ENCODE results near the gene CHST8. TPM values are rescaled to one million over a fixed set of nuclear protein-coding genes. Genes with fewer than 3 reads are reported as not detected.

Gene CHST8
- total and polyA plus RNA-seq, 2 of the 13 experiments (the other 11 are each of a cell fraction or from before 2014, with no cell fraction given) = not detected

DNA sequence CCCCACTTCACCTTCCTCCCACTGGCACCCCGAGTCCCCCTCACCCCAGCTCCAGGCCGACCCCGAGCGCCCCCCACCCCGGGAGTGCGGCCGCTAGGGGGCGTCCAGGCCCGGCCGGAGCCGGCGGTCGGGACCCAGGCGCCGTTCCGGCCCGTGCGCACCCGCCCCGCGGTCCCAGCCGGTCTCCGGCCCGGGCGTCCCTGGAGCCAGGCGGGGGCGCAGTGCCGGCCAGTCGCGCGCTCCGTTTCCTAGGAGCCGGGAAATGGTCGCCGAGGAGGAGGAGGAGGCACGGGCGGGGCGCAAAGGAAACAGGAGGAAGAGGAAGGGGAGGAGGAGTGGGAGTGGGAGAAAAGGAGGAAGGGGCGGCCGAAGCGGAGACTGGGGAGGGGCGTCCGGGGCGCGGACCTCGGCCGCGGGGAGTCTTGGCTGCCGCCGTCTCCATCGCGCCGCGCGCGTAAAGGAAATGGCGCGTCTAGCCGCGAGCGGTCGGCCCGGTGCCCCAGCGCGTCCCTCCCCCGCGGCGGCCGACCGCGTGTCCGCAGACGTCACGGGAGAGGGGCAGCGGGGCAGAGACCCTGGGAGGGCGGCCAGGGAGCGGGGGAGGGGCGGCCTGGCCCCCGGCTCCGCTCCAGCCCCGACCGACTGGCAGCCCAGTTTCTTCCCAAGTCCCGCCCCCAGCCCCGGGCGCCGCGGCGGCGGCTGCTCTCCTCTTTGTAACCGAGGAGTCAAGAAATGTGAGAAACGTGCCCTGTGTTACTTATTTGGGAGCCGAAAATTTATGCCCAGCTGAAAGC is 173.8 kb downstream of the CHST8 start (continued):
- TF ChIP-seq MTERF4 (CRISPR knock-in tag; IDR thresholded peaks at IDR 0.05) (peak; percentile 53; the same call in 1 of the 2 replicates), ZMYM4 (CRISPR knock-in tag; IDR thresholded peaks at IDR 0.05) (peak; percentile 56), HNF4A (CRISPR knock-in tag; IDR thresholded peaks at IDR 0.05) (no peak), ZFP36L1 (CRISPR knock-in tag; IDR thresholded peaks at IDR 0.05) (no peak), SNAI1 (CRISPR knock-in tag; IDR thresholded peaks at IDR 0.05; ENCODE audit: borderline replicate concordance) (no peak), RAD21 (CRISPR knock-in tag; IDR thresholded peaks at IDR 0.05) (peak; percentile 84), HDAC2 (CRISPR knock-in tag; IDR thresholded peaks at IDR 0.05) (0 out of 2 replicates have a peak, but pooled peaks have one; percentile 5), MAZ (IDR thresholded peaks at IDR 0.05; ENCODE audit: borderline replicate concordance, low read depth, low read length) (peak; percentile 69), MAZ (CRISPR knock-in tag; IDR thresholded peaks at IDR 0.05; ENCODE audit: low read depth) (peak; percentile 91; the same call in 1 of the 2 replicates), HES4 (CRISPR knock-in tag; IDR thresholded peaks at IDR 0.05; ENCODE audit: borderline replicate concordance) (0 out of 2 replicates have a peak, but pooled peaks have one; percentile 61), EZH2 (conservative IDR thresholded peaks at IDR 0.05; ENCODE audit: low read depth, low read length) (no peak), ZNF710 (CRISPR knock-in tag; IDR thresholded peaks at IDR 0.05; ENCODE audit: borderline replicate concordance) (no peak), PCBP1 (IDR thresholded peaks at IDR 0.05; ENCODE audit: borderline replicate concordance, low read depth, low read length) (no peak), ZNF225 (CRISPR knock-in tag; IDR thresholded peaks at IDR 0.05) (no peak), ZNF530 (CRISPR knock-in tag; IDR thresholded peaks at IDR 0.05; ENCODE audit: low read depth) (no peak), FOSL2 (CRISPR knock-in tag; IDR thresholded peaks at IDR 0.05) (peak; percentile 4; the same call in 1 of the 2 replicates), MXD4 (CRISPR knock-in tag; IDR thresholded peaks at IDR 0.05) (no peak; the same call in 1 of the 2 replicates), ERF (CRISPR knock-in tag; IDR thresholded peaks at IDR 0.05) (0 out of 2 replicates have a peak, but pooled peaks have one; percentile 22)
- TF ChIP-seq, protein P1, sequence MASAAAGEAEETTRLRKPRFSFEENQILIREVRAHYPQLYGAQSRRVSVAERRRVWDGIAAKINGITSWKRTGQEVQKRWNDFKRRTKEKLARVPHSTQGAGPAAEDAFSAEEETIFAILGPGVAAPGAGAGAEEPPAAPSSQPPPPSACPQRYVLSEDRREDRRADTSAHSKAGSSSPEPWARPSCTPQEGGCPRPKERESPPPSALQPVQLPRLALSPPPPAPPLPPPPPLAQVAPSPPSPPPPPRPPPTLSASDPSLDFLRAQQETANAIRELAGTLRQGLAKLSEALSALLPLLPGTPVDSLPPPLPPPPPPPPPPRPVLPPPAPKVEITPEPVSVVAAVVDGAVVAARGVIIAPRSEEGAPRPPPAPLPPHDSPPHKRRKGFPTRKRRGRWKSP (CRISPR knock-in tag; IDR thresholded peaks at IDR 0.05) = peak; percentile 83
- TF ChIP-seq, protein P2, sequence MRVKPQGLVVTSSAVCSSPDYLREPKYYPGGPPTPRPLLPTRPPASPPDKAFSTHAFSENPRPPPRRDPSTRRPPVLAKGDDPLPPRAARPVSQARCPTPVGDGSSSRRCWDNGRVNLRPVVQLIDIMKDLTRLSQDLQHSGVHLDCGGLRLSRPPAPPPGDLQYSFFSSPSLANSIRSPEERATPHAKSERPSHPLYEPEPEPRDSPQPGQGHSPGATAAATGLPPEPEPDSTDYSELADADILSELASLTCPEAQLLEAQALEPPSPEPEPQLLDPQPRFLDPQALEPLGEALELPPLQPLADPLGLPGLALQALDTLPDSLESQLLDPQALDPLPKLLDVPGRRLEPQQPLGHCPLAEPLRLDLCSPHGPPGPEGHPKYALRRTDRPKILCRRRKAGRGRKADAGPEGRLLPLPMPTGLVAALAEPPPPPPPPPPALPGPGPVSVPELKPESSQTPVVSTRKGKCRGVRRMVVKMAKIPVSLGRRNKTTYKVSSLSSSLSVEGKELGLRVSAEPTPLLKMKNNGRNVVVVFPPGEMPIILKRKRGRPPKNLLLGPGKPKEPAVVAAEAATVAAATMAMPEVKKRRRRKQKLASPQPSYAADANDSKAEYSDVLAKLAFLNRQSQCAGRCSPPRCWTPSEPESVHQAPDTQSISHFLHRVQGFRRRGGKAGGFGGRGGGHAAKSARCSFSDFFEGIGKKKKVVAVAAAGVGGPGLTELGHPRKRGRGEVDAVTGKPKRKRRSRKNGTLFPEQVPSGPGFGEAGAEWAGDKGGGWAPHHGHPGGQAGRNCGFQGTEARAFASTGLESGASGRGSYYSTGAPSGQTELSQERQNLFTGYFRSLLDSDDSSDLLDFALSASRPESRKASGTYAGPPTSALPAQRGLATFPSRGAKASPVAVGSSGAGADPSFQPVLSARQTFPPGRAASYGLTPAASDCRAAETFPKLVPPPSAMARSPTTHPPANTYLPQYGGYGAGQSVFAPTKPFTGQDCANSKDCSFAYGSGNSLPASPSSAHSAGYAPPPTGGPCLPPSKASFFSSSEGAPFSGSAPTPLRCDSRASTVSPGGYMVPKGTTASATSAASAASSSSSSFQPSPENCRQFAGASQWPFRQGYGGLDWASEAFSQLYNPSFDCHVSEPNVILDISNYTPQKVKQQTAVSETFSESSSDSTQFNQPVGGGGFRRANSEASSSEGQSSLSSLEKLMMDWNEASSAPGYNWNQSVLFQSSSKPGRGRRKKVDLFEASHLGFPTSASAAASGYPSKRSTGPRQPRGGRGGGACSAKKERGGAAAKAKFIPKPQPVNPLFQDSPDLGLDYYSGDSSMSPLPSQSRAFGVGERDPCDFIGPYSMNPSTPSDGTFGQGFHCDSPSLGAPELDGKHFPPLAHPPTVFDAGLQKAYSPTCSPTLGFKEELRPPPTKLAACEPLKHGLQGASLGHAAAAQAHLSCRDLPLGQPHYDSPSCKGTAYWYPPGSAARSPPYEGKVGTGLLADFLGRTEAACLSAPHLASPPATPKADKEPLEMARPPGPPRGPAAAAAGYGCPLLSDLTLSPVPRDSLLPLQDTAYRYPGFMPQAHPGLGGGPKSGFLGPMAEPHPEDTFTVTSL (CRISPR knock-in tag; IDR thresholded peaks at IDR 0.05; ENCODE audit: borderline replicate concordance) = no peak

All from HepG2 (cell line).